Fibroblast of lung (primary cell): ENCODE measurements around the gene TEX2. TPM values are rescaled to one million over a fixed set of nuclear protein-coding genes. Genes with fewer than 3 reads are reported as not detected.

Experiments used
- DNase-seq, 2 donors: peaks; one replicate each; pipeline versions ENCODE4 v3.0.0 to v3.0.0-alpha.2; 2010; ENCODE audit warnings: low read depth in 2 of 2
- H2AFZ ChIP-seq: 2 replicates; pipeline ENCODE4 v1.5.1; 2012; ENCODE audit warnings: low read length, control low read depth, inconsistent platforms
- H3K27ac ChIP-seq: 2 replicates; pipeline ENCODE4 v1.5.1; 2011; ENCODE audit warnings: low read length, control low read depth; ENCODE audit not compliant: insufficient read depth
- H3K27me3 ChIP-seq: 2 replicates; pipeline ENCODE4 v1.5.1; 2011; ENCODE audit warnings: mild to moderate bottlenecking, low read length; ENCODE audit not compliant: control insufficient read depth, insufficient read depth
- H3K36me3 ChIP-seq: 2 replicates; pipeline ENCODE4 v1.5.1; 2011; ENCODE audit warnings: low read length; ENCODE audit not compliant: control insufficient read depth, insufficient read depth
- H3K4me1 ChIP-seq: 2 replicates; pipeline ENCODE4 v1.5.1; 2011; ENCODE audit warnings: low read length; ENCODE audit not compliant: control insufficient read depth, insufficient read depth; ENCODE audit errors: extremely low read depth
- H3K4me2 ChIP-seq: 2 replicates; pipeline ENCODE4 v1.5.1; 2011; ENCODE audit warnings: low read length, control low read depth; ENCODE audit not compliant: insufficient read depth; ENCODE audit errors: extremely low read depth
- H3K4me3 ChIP-seq, 4 experiments: fragments of 200-600 bp in 1 of 4; sonication (generic) in 1 of 4; replicated peaks in 1 of 4; 2 replicates each; pipeline ENCODE4 v1.5.1; 2011 to 2016; ENCODE audit warnings: low read length in 4 of 4, low read depth in 3 of 4, mild to moderate bottlenecking in 3 of 4, control low read depth in 2 of 4, inconsistent platforms in 1 of 4, mixed read lengths in 1 of 4; ENCODE audit not compliant: insufficient read depth in 1 of 4; ENCODE audit errors: control extremely low read depth in 1 of 4
- H3K79me2 ChIP-seq: 2 replicates; pipeline ENCODE4 v1.5.1; 2012; ENCODE audit warnings: mild to moderate bottlenecking, low read length, inconsistent platforms; ENCODE audit not compliant: control insufficient read depth, insufficient read depth
- H3K9ac ChIP-seq: 2 replicates; pipeline ENCODE4 v1.5.1; 2011; ENCODE audit warnings: mild to moderate bottlenecking, low read length, control low read depth; ENCODE audit not compliant: insufficient read depth
- H3K9me3 ChIP-seq: 2 replicates; pipeline ENCODE4 v1.5.1; 2012; ENCODE audit warnings: low read depth, low read length; ENCODE audit not compliant: control insufficient read depth, insufficient read depth
- H4K20me1 ChIP-seq: 2 replicates; pipeline ENCODE4 v1.5.1; 2011; ENCODE audit warnings: low read length; ENCODE audit not compliant: control insufficient read depth, insufficient read depth; ENCODE audit errors: extremely low read depth
- EZH2 ChIP-seq: IDR thresholded peaks from 2 replicates; pipeline ENCODE4 v1.5.1; 2012; ENCODE audit warnings: low read length, control low read depth, mild to moderate bottlenecking; ENCODE audit errors: missing control alignments
- polyA plus RNA-seq, 2 donors: library from polyadenylated mRNA; depleted of rRNA in 1 of 2; stranded (reverse) in 1 of 2; unstranded in 1 of 2; fragments of >200 nt; gene quantifications; 2 replicates each; pipeline ENCODE4 v1.2.1, GENCODE V29; 2011 to 2012; ENCODE audit warnings: missing spikeins in 1 of 2
- total RNA-seq: library from RNA; depleted of rRNA; stranded (reverse); fragments of >200 nt; gene quantifications from 2 replicates; pipeline ENCODE4 v1.2.1, GENCODE V29; 2014
- TF ChIP-seq, protein P1 (sequence below), 2 donors: IDR thresholded peaks in 1 of 2; conservative IDR thresholded peaks in 1 of 2; 1 replicate in 1 of 2; 2 replicates in 1 of 2; pipeline ENCODE4 v1.5.1; 2011 to 2012; ENCODE audit warnings: low read length in 2 of 2, control low read depth in 1 of 2, inconsistent platforms in 1 of 2, low read depth in 1 of 2, mild to moderate bottlenecking in 1 of 2

The TEX2 gene
- total and polyA plus RNA-seq, 2 donors (not counting 1 experiment from before 2014, with no cell fraction given): 18.6 to 33.4 TPM

DNA sequence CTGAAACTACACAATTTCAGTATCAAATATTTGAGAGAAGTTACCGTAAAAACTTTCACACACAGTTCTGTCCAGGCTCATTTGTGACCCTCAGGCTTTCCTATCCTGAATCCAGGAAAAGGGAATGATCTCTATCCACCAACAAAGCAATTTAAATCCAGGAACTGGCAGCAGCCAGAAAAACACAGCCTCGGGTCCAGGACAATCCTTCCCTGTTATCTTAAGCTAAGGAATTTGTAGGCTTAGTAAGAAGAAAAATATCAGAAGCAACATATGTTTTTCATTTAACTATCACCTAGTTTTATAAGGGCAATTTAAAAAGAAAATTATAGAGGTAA, 47.1 kb downstream of the TEX2 start:
- H4K20me1 ChIP-seq: no peaks in the 10 kb centered on the region
- H3K4me2 ChIP-seq: peak overlapping the region; percentile 37
- no peaks in the 10 kb centered on the region for H3K9me3 ChIP-seq
- H3K36me3 ChIP-seq: peaks cover 5% of the 10 kb centered on the region
- H3K27me3 ChIP-seq: no peaks in the 10 kb centered on the region
- no peak for TF ChIP-seq EZH2
- TF ChIP-seq, protein P1, sequence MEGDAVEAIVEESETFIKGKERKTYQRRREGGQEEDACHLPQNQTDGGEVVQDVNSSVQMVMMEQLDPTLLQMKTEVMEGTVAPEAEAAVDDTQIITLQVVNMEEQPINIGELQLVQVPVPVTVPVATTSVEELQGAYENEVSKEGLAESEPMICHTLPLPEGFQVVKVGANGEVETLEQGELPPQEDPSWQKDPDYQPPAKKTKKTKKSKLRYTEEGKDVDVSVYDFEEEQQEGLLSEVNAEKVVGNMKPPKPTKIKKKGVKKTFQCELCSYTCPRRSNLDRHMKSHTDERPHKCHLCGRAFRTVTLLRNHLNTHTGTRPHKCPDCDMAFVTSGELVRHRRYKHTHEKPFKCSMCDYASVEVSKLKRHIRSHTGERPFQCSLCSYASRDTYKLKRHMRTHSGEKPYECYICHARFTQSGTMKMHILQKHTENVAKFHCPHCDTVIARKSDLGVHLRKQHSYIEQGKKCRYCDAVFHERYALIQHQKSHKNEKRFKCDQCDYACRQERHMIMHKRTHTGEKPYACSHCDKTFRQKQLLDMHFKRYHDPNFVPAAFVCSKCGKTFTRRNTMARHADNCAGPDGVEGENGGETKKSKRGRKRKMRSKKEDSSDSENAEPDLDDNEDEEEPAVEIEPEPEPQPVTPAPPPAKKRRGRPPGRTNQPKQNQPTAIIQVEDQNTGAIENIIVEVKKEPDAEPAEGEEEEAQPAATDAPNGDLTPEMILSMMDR (conservative IDR thresholded peaks at IDR 0.05 in 1 of 2, IDR thresholded peaks at IDR 0.05 in 1 of 2; ENCODE audit: low read depth in 1 of 2, low read length in 2 of 2): no peak
- H3K4me1 ChIP-seq: peaks cover 15% of the 10 kb centered on the region
- peak overlapping the region; percentile 27 for H2AFZ ChIP-seq
- peak overlapping the region; percentile 31 for H3K27ac ChIP-seq
- no peak overlapping the region for H3K4me3 ChIP-seq
- H3K9ac ChIP-seq: no peak overlapping the region
- peak; percentile 31 to 75 for DNase-seq
- peaks cover 3% of the 10 kb centered on the region for H3K79me2 ChIP-seq

DNA sequence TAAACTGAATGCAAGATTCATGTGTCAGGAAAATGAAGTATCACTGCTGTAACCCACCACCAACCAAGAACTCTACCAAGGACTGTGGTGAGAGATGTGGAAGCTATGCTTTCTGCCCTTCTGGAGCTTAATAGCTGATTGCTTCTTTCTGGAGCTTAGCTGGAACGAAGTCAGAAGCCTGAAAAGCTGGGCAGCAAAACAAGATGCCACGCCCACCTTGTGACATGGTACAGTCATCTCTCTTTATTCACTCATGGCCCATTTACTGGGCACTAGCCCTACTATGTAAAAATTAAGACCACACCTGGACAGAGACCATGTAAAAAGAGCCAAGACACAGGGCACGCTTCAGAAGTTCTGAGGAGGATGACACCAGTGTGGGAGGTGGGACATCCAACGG, 48.1 kb downstream of the TEX2 start:
- H3K4me2 ChIP-seq: no peak overlapping the region
- peaks cover 15% of the 10 kb centered on the region for H3K4me1 ChIP-seq
- peaks cover 3% of the 10 kb centered on the region for H3K79me2 ChIP-seq
- no peak overlapping the region for H3K27ac ChIP-seq
- TF ChIP-seq, protein P1 (conservative IDR thresholded peaks at IDR 0.05 in 1 of 2, IDR thresholded peaks at IDR 0.05 in 1 of 2; ENCODE audit: low read depth in 1 of 2, low read length in 2 of 2): no peak
- TF ChIP-seq EZH2: no peak
- no peak overlapping the region for H3K9ac ChIP-seq
- no peaks in the 10 kb centered on the region for H3K9me3 ChIP-seq
- H3K27me3 ChIP-seq: no peaks in the 10 kb centered on the region
- peaks cover 5% of the 10 kb centered on the region for H3K36me3 ChIP-seq
- no peaks in the 10 kb centered on the region for H4K20me1 ChIP-seq
- peak in 1 of 2 donors; percentile 30 for DNase-seq
- no peak overlapping the region for H3K4me3 ChIP-seq
- no peak overlapping the region for H2AFZ ChIP-seq

DNA sequence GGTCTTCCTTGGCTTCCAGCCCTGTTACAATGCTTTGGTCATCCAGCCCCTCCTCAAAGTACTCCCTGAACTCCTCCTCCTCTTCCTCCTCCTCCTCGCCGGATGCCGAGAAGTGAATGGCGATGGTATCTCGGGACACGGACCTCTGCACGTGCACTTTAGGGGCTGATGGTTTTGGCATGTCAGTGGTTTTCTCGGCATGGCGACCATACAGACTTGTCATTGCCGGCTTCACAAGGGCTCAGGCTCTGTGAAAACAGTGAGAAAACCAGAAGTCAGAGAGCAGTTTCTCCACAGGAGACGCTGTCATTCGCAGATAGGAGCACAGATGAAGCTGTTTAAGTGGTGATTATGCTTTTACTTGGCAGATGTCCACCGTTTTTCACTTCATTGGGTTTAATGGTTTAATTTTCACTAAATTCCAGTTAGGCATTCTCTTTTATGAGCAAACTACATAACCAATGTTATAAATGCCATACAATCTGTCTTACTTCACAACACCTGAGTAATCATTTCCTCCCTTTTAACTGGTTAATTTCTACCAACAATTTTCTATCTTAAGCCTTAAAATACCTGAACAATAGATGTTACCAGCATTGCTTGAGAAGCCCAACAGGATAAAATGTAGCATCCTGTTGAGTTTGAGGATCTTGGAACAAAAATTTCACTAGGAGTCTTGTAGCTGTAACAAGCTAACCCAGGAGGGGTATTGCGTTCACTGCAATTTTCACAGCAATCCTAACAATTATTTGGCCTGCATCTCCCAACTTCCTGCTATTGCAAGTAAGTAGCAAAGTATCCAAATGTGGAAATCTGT, 48.9 kb downstream of the TEX2 start:
- no peak for TF ChIP-seq EZH2
- TF ChIP-seq, protein P1 (conservative IDR thresholded peaks at IDR 0.05 in 1 of 2, IDR thresholded peaks at IDR 0.05 in 1 of 2; ENCODE audit: low read depth in 1 of 2, low read length in 2 of 2): no peak
- peak in 1 of 2 donors; percentile 72 for DNase-seq
- Histone ChIP-seq H3K9me3 (no peaks in the 10 kb centered on the region), H4K20me1 (no peaks in the 10 kb centered on the region), H3K27me3 (no peaks in the 10 kb centered on the region), H3K4me2 (no peak overlapping the region), H3K27ac (no peak overlapping the region), H3K9ac (no peak overlapping the region), H3K79me2 (peaks cover 3% of the 10 kb centered on the region), H2AFZ (no peak overlapping the region), H3K4me1 (peaks cover 15% of the 10 kb centered on the region), H3K36me3 (peaks cover 5% of the 10 kb centered on the region), H3K4me3 (no peak overlapping the region)
